Right lobe of liver (tissue), 4 donors: Measurements from ENCODE around the gene SULT1A2.
"Not testable (repeated sequence)": the region's sequence is repeated elsewhere in the genome, so short reads cannot be mapped to it uniquely, and the experiment has no call there.

Experiments
- CTCF ChIP-seq, 4 donors: fragments of 200-600 bp in 3 of 4; fragments of 450-650 bp in 1 of 4; IDR thresholded peaks; one replicate each; pipeline versions ENCODE4 v1.5.1 to v1.8.0; 2016 to 2022; ENCODE audit warnings: antibody characterized with exemption in 4 of 4, mild to moderate bottlenecking in 2 of 4
- POLR2A ChIP-seq: fragments of 450-650 bp; IDR thresholded peaks from one replicate; pipeline ENCODE4 v1.6.1; 2017; ENCODE audit warnings: antibody characterized with exemption, mild to moderate bottlenecking
- donor health status: DM: no; HTN: no; CAD: no.
- donor health status: DM: no; HTN: no; CAD: no.
- donor health status: DM: no; HTN: yes; CAD: no.

GRCh38 chr16:28607681-28608495 is 11.0 kb upstream of the SULT1A2 start:
- not testable (repeated sequence) for TF ChIP-seq CTCF (IDR thresholded peaks at IDR 0.05); POLR2A
